ENCODE results near the gene ZBTB45.

The ZBTB45 gene

GRCh38 chr19:58519355-58520256, at the start of gene ZBTB45:
TSS of gene ZBTB45 (minus strand) at chr19:58519810. CDS start at chr19:58517673, 2,137 bp downstream.
- CTCF ChIA-PET = interaction anchor here (0.7 to 7.4 kb wide), 21 partner anchors 9 to 336 kb away, joined by 3 to 109 read pairs (median 5); partner anchors contain the start of genes CHMP2A, TRIM28, ZNF324 and ZSCAN22
- H3K27me3 Mint-ChIP-seq = peaks cover 6% of the 10 kb centered on the region
- peaks cover 19% of the 10 kb centered on the region for H3K36me3 Mint-ChIP-seq
- H3K4me1 Mint-ChIP-seq = peaks cover 45% of the 10 kb centered on the region
- peak; percentile 92 for DNase-seq
- H3K9me3 Mint-ChIP-seq = no peaks in the 10 kb centered on the region
- H3K4me3 Mint-ChIP-seq = peak within 1 kb of the TSS; percentile 91
- H3K27ac Mint-ChIP-seq = peak within 1 kb of the TSS; percentile 98

- DNase-seq = peak; percentile 14
- no peak overlapping the region for H3K4me3 Mint-ChIP-seq
- peak overlapping the region; percentile 43 for H3K27ac Mint-ChIP-seq
- no peaks in the 10 kb centered on the region for H3K9me3 Mint-ChIP-seq
- H3K36me3 Mint-ChIP-seq = peaks cover 35% of the 10 kb centered on the region
- H3K4me1 Mint-ChIP-seq = peaks cover 38% of the 10 kb centered on the region
- CTCF ChIA-PET = interaction anchor here (1.3 to 1.6 kb wide), 2 partner anchors 13 to 54 kb away, joined by 4 to 5 read pairs; no protein-coding TSS in a partner anchor
- peaks cover 4% of the 10 kb centered on the region for H3K27me3 Mint-ChIP-seq
Observed at GRCh38 chr19:58568453-58569130, 49.0 kb upstream of the ZBTB45 start.

- Mint-ChIP-seq H3K36me3 (peaks cover 33% of the 10 kb centered on the region), H3K27ac (no peak overlapping the region), H3K27me3 (peaks cover 8% of the 10 kb centered on the region), H3K4me1 (peaks cover 40% of the 10 kb centered on the region), H3K9me3 (no peaks in the 10 kb centered on the region), H3K4me3 (no peak overlapping the region)
- DNase-seq = peak; percentile 5
- CTCF ChIA-PET = interaction anchor here (1.0 kb wide), 1 partner anchor 48 kb away, joined by 3 read pairs; the partner anchor contains the start of gene ZBTB45
Observed at GRCh38 chr19:58566989-58567388, 47.4 kb upstream of the ZBTB45 start.

GRCh38 chr19:58563823-58564222, 44.2 kb upstream of the ZBTB45 start:
- peak; percentile 16 for DNase-seq
- peaks cover 24% of the 10 kb centered on the region for H3K36me3 Mint-ChIP-seq
- H3K27me3 Mint-ChIP-seq = peaks cover 8% of the 10 kb centered on the region
- H3K27ac Mint-ChIP-seq = peak overlapping the region; percentile 17
- H3K9me3 Mint-ChIP-seq = no peaks in the 10 kb centered on the region
- peak overlapping the region; percentile 83 for H3K4me3 Mint-ChIP-seq
- peaks cover 59% of the 10 kb centered on the region for H3K4me1 Mint-ChIP-seq
- CTCF ChIA-PET = interaction anchor here (1.4 kb wide), 1 partner anchor 17 kb away, joined by 4 read pairs; no protein-coding TSS in a partner anchor

GRCh38 chr19:58563034-58563573, 43.5 kb upstream of the ZBTB45 start:
- peak; percentile 51 for DNase-seq
- H3K36me3 Mint-ChIP-seq = peaks cover 21% of the 10 kb centered on the region
- peak overlapping the region; percentile 94 for H3K27ac Mint-ChIP-seq
- peaks cover 54% of the 10 kb centered on the region for H3K4me1 Mint-ChIP-seq
- peak overlapping the region; percentile 83 for H3K4me3 Mint-ChIP-seq
- CTCF ChIA-PET = interaction anchor here (1.4 to 3.4 kb wide), 3 partner anchors 18 to 44 kb away, joined by 4 to 20 read pairs (median 10); partner anchors contain the start of gene ZBTB45
- no peaks in the 10 kb centered on the region for H3K9me3 Mint-ChIP-seq
- peaks cover 8% of the 10 kb centered on the region for H3K27me3 Mint-ChIP-seq

GRCh38 chr19:58562122-58563033, 42.8 kb upstream of the ZBTB45 start:
- Mint-ChIP-seq H3K27me3 (peaks cover 8% of the 10 kb centered on the region), H3K4me1 (peaks cover 59% of the 10 kb centered on the region)

GRCh38 chr19:58561373-58562121, 41.9 kb upstream of the ZBTB45 start:
- DNase-seq = no peak
- Mint-ChIP-seq H3K27ac (peak overlapping the region; percentile 94), H3K27me3 (peaks cover 8% of the 10 kb centered on the region), H3K9me3 (no peaks in the 10 kb centered on the region), H3K4me1 (peaks cover 68% of the 10 kb centered on the region), H3K36me3 (peaks cover 32% of the 10 kb centered on the region), H3K4me3 (peak overlapping the region; percentile 83)
- CTCF ChIA-PET = interaction anchor here (1.9 to 3.4 kb wide), 3 partner anchors 20 to 48 kb away, joined by 5 to 20 read pairs (median 10); partner anchors contain the start of gene ZBTB45

More at GRCh38 chr19:58562122-58563033, 42.8 kb upstream of the ZBTB45 start:
- H3K9me3 Mint-ChIP-seq = no peaks in the 10 kb centered on the region
- CTCF ChIA-PET = interaction anchor here (1.9 to 3.4 kb wide), 3 partner anchors 19 to 49 kb away, joined by 5 to 20 read pairs (median 10); partner anchors contain the start of gene ZBTB45
- peak; percentile 64 for DNase-seq
- H3K36me3 Mint-ChIP-seq = peaks cover 26% of the 10 kb centered on the region
- peak overlapping the region; percentile 83 for H3K4me3 Mint-ChIP-seq
- H3K27ac Mint-ChIP-seq = peak overlapping the region; percentile 94

- Mint-ChIP-seq H3K9me3 (no peaks in the 10 kb centered on the region), H3K4me3 (peak overlapping the region; percentile 83), H3K36me3 (peaks cover 37% of the 10 kb centered on the region), H3K4me1 (peaks cover 74% of the 10 kb centered on the region), H3K27me3 (peaks cover 8% of the 10 kb centered on the region), H3K27ac (peak overlapping the region; percentile 62)
- DNase-seq = no peak
- CTCF ChIA-PET = interaction anchor here (1.9 to 3.4 kb wide), 3 partner anchors 20 to 47 kb away, joined by 5 to 20 read pairs (median 10); partner anchors contain the start of gene ZBTB45
Observed at GRCh38 chr19:58560921-58561320, 41.3 kb upstream of the ZBTB45 start.

- Mint-ChIP-seq H3K27ac (peak overlapping the region; percentile 98), H3K9me3 (no peaks in the 10 kb centered on the region), H3K4me1 (peaks cover 76% of the 10 kb centered on the region), H3K4me3 (peak overlapping the region; percentile 96), H3K27me3 (peaks cover 8% of the 10 kb centered on the region), H3K36me3 (peaks cover 40% of the 10 kb centered on the region)
- DNase-seq = no peak
- CTCF ChIA-PET = interaction anchor here (3.3 to 3.4 kb wide), 2 partner anchors 21 to 41 kb away, joined by 10 to 20 read pairs; partner anchors contain the start of gene ZBTB45
Observed at GRCh38 chr19:58560007-58560887, 40.6 kb upstream of the ZBTB45 start.

GRCh38 chr19:58559275-58560006, 39.8 kb upstream of the ZBTB45 start:
- peaks cover 79% of the 10 kb centered on the region for H3K4me1 Mint-ChIP-seq
- H3K27me3 Mint-ChIP-seq = peaks cover 8% of the 10 kb centered on the region
- CTCF ChIA-PET = interaction anchor here (3.4 kb wide), 1 partner anchor 22 kb away, joined by 10 read pairs; no protein-coding TSS in a partner anchor
- H3K36me3 Mint-ChIP-seq = peaks cover 44% of the 10 kb centered on the region
- H3K4me3 Mint-ChIP-seq = peak overlapping the region; percentile 96
- DNase-seq = peak; percentile 83
- H3K27ac Mint-ChIP-seq = peak overlapping the region; percentile 98
- no peaks in the 10 kb centered on the region for H3K9me3 Mint-ChIP-seq

Measured in activated naive CD4-positive, alpha-beta T cell treated with anti-CD3 and anti-CD28 coated beads, Interleukin-2, amount 10 ng/mL, durations not matched to agents 7 days and 5 days (primary cell).